Measurements from ENCODE around the gene STN1.

GRCh38 chr10:103890194-103890658 lies 27.8 kb downstream of the STN1 start:
- TF ChIP-seq CTCF (IDR thresholded peaks at IDR 0.05) (no peak), POLR2AphosphoS5 (IDR thresholded peaks at IDR 0.05; ENCODE audit: low read depth, low read length) (no peak), REST (IDR thresholded peaks at IDR 0.05; ENCODE audit: insufficient read depth in 1 of 2, low read depth in 2 of 2, low read length in 1 of 2) (no peak), TCF7L2 (IDR thresholded peaks at IDR 0.05; ENCODE audit: low read depth, low read length) (no peak)
